D721Med (cell line): ENCODE data around the gene B9D2.
"Not testable (repeated sequence)": the region's sequence is repeated elsewhere in the genome, so short reads cannot be mapped to it uniquely, and the experiment has no call there.

Experiments
- DNase-seq: peaks from one replicate; pipeline ENCODE4 v3.0.0; 2011; ENCODE audit warnings: low spot score; ENCODE audit not compliant: insufficient read length
- FAIRE-seq: peaks from 2 replicates; lab custom pipeline; 2011; peaks lifted over from hg19 to GRCh38; lab: Jason Lieb, UNC
- CTCF ChIP-seq: IDR thresholded peaks from 2 replicates; pipeline ENCODE4 v1.5.1; 2012; ENCODE audit warnings: mild to moderate bottlenecking, control low read depth; ENCODE audit not compliant: insufficient read depth; ENCODE audit errors: missing control alignments

Gene B9D2

GRCh38 chr19:41373993-41374392 is 10.0 kb upstream of the B9D2 start:
- TF ChIP-seq CTCF, result no peak
- FAIRE-seq, result no peak
- peak; percentile 70 for DNase-seq

- no peak for TF ChIP-seq CTCF
- FAIRE-seq (no peak), DNase-seq (no peak)
Measured at GRCh38 chr19:41372501-41372900, 8.6 kb upstream of the B9D2 start.

GRCh38 chr19:41371541-41371940 is 7.6 kb upstream of the B9D2 start:
- no peak for TF ChIP-seq CTCF
- FAIRE-seq (no peak), DNase-seq (no peak)

GRCh38 chr19:41371119-41371518 is 7.2 kb upstream of the B9D2 start:
- FAIRE-seq, DNase-seq: not testable (repeated sequence)

GRCh38 chr19:41369769-41370168 is 5.8 kb upstream of the B9D2 start:
- TF ChIP-seq CTCF, result no peak
- no peak for DNase-seq
- FAIRE-seq, result no peak

GRCh38 chr19:41367848-41368301 is 3.9 kb upstream of the B9D2 start:
- TF ChIP-seq CTCF, result no peak
- DNase-seq (no peak), FAIRE-seq (no peak)

GRCh38 chr19:41366089-41366488 is 2.1 kb upstream of the B9D2 start:
- no peak for FAIRE-seq
- DNase-seq, result no peak
- TF ChIP-seq CTCF, result no peak

GRCh38 chr19:41364524-41365391 is 809 bp upstream of the B9D2 start:
- FAIRE-seq, result no peak
- TF ChIP-seq CTCF, result no peak
- no peak for DNase-seq
